ENCODE data around the gene LMX1B.

- TF ChIP-seq CTCF (IDR thresholded peaks at IDR 0.05; ENCODE audit: insufficient read depth, low read length) (no peak), POLR2AphosphoS5 (IDR thresholded peaks at IDR 0.05; ENCODE audit: low read depth) (no peak)
Measured at GRCh38 chr9:126669108-126669507, 55.4 kb downstream of the LMX1B start.
